Cerebellar nuclear complex (tissue), 1 donor: Measurements from ENCODE around the gene ARL4D.
"Not testable (repeated sequence)": the region's sequence is repeated elsewhere in the genome, so short reads cannot be mapped to it uniquely, and the experiment has no call there.

ENCODE experiments used
- DNase-seq, 2 experiments: peaks; one replicate each; lab custom pipeline; 2025; lab: John Stamatoyannopoulos, UW

Gene ARL4D

DNA sequence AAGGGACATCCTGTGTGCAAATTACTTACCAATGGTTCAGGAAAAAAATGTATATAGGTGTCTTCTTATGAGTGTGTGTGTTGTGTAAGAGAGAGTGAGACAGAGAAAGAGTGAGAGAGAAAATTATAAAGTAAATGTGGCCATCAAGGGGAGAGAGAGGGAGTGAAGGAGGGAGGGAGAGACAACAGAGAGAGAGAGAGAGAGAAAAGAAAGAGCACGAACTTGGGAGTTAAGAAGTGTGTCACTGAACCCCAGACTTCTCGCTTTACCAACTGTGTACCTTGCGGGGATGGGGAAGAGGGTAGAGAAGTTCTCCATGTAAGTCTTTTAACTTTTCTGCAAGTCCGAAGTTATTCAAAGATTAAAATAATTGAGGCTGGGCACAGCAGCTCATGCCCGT, 28.8 kb upstream of the ARL4D start:
- DNase-seq = no peak

DNA sequence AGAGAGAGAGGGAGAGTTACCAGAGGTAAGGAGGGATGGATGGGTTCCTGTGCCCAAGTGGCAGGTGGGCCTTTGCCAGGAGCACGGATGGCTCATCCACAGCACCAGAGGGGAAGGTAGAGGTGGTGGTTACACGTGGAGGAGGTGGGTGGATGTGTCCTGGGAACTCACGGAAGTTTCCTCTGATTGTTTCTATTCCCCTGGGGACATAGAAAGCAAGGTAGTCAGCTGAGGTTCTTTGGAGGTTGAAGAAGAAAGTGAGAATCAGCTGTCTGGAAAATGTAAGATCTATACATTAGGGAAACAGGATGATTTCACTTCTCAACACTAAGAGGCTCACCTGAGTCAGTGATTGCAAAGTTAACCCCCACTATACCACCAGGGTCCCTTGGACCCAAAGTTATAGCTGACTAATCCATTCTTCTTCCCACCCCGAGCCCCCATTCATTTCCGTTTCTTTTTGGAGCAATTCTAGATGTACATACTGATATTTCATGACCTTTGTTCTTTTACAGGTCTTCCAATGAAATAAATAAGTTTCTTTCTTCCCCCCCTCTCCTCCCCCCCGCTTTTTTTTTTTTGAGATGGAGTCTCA, 27.5 kb upstream of the ARL4D start:
- no peak for DNase-seq

DNA sequence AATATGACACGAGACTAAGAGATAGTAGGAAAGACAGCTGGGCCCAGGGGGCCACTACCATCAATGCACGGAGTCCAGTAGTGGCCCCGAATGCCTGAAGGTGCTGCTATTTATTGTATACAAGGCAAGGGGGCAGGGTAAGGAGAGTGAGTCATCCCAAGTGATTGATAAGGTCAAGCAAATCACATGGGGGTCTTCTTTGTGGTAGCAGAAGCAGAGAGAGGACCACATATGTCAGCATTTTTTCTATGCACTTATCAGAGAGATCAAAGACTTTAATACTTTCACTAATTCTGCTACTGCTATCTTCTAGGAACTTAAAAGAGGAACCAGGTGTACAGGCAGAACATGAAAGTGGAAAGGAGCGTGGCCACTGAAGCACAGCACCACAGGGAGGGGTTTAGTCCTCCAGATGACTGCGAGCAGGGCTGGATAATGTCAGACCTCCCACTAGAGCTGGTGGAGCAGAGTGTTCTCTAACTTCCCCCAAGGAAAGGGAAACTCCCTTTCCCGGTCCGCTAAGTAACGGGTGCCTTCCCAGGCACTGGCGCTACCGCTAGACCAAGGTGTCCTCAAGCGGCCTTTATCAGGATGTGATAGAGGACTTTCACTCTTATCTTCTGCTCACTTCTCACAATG, 26.4 kb upstream of the ARL4D start:
- no peak for DNase-seq

DNA sequence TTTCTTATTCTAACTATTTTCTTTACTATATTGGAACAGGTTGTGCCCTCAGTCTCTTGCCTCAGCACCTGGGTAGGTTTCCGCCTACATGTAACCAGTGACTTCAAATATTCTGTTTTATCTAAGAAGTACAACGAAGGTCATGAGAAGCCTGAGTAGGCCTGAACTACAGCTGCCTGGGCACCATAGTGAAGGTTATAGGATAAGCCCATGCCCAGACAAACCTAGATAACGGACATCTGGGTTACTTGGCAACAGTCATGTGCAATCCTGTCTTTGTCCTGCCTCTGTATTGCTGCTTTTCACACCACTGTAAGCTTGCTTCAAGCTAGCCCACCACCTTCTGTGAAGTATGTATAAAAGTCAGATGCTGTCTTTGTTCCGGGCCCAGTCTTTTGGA, 25.4 kb upstream of the ARL4D start:
- no peak for DNase-seq

DNA sequence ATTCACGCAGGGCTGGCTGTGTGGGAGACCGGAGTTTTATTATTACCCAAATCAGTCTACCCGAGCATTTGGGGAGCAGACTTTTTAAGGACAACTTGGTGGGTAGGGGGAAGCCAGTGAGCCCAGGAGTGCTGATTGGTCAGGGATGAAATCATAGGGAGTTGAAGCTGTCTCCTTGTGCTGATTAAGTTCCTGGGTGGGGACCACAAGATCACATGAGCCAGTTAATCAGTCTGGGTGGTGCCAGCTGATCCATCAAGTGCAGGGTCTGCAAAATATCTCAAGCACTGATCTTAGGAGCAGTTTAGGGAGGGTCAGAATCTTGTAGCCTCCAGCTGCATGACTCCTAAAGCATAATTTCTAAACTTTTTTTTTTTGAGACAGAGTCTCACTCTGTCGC, 22.9 kb upstream of the ARL4D start:
- DNase-seq = not testable (repeated sequence)

DNA sequence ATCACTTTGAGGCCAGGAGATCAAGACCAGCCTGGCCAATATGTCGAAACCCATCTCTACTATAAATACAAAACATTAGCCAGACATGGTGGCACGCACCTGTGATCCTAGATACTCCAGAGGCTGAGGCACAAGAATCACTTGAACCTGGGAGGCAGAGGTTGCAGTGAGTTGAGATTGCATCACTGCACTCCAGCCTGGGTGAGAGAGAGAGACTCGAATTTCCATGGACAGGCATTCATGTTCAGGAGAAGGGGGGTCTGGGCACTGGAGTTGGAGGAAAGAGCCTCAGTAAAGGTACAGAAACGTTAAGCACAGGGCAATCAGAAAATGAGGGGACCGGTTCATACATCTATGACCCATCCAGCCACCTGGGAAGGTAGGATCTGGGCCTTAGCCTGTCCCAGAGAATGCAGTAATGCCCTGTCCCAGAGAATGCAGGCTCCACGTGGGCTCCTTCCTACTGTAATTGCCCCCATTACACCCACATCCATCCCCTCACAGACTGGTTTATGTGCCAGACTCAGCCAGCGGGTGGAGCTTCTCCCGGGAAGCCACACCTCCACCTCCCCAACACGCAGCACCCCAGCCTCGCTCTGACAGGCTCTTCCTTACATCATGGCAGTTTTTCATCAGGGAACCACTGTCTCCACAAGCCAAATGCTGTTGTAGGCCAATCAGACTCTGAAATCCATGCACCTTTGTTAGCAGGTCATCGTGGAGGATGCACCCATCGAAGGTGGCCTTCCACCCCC, 21.6 kb upstream of the ARL4D start:
- DNase-seq = no peak

DNA sequence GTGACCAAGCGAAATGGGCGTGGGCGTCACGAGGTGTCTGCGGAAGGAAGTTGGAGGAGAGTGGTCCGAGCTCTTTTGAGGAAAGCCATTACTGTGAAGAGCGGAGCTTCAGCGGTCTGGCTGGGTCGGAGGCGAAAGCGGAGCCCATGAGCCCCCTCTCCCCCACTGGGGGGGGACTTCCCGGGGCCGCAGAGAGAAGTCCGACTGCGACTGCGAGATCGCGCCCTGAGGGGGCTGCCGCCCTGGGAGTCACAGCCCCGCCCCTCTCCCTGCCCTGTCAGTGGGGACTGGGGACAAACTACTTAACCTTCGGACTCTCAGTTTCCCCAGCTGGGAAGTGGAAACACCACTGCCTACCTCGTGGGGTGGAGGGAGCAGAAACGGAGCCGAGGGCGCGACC, 20.0 kb upstream of the ARL4D start:
- no peak for DNase-seq

DNA sequence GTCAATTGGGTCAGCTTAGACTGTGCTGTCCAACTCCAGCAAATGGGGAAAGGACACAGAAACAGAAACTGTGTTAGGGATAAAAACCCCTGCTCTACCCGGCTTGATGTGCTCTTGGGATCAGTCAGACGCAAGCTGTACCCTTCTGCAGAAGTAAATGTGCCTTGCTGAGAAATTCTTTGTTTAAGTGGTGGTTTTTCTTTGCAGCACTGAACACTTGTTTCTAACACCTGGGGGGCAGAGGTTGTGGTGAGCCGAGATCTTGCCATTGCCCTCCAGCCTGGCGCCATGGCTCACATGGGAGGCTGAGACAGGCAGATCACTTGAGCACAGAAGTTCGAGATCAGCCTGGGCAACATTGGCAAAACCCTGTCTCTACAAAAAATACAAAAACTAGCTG, 18.5 kb upstream of the ARL4D start:
- DNase-seq = no peak

DNA sequence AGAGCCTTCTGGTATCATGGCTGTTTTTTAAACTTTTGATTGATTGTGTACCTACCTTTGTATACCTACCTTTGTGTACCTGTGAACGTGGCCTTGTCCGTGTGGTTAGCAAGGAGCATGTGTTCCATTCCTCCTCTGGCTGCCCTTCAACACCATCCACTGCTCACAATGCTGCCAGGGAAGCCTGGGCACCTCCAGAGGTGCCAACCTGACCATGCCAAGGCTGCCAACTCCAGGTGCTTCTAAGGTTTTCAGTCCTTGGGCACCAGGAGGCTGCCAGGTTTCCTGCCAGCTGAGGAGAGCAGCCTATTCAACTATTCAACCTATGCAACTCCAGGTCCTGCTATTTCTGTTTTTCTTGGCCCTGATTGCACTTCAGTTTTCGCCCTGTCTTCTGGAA, 17.6 kb upstream of the ARL4D start:
- DNase-seq = no peak

DNA sequence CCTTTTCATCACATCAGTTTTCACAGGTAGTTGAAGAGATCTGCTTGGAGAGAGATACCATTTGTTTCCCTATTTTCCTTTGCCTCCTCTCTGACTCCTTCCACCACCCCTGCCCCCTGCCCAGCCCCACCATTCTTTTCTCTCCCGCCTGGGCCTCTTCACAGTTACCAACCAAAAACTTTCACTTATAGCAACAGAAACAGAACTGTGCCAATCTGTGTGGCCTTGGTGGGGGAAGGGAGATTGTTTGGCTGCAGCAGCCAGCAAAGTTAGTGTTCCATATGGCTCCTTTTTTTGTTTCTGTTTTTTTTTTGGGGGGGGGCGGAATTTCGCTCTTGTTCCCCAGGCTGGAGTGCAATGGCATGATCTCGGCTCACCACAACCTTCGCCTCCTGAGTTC, 17.2 kb upstream of the ARL4D start:
- DNase-seq = no peak

DNA sequence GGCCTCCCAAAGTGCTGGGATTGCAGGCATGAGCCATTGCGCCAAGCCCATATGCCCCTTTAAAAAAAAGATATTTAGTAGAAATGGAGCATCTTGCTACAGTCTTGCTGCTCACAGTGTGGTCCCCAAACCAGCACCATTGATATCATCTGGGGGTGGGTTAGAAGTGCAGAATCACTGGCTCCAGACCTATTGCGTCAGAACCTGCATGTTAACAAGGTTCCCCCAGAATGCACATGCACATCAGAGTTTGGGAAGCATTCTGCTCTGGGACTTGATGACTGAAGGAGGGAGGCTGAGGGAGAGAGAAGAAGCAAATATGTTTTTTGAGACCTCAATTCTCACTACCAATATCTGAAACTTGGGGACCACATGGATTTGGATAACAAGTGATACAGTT, 16.0 kb upstream of the ARL4D start:
- DNase-seq = no peak

DNA sequence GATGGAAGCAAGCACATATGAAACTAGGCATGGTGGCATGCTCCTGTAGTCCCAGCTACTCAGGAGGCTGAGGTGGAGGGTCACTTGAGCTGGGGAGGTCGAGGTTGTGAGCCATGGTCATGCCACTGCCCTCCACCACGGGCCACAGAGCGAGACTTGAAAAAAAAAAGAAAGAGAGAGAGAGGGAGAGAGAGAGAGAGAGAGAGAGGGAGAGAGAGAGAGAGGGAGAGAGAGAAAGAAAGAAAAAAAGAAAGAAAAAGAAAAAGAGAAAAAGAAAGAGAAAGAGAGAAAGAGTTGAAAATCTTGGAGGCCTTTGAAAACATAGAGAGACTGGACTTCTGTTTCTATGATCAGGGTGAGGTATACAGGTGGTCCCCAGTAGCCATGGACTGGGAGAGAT, 15.4 kb upstream of the ARL4D start:
- DNase-seq = no peak

DNA sequence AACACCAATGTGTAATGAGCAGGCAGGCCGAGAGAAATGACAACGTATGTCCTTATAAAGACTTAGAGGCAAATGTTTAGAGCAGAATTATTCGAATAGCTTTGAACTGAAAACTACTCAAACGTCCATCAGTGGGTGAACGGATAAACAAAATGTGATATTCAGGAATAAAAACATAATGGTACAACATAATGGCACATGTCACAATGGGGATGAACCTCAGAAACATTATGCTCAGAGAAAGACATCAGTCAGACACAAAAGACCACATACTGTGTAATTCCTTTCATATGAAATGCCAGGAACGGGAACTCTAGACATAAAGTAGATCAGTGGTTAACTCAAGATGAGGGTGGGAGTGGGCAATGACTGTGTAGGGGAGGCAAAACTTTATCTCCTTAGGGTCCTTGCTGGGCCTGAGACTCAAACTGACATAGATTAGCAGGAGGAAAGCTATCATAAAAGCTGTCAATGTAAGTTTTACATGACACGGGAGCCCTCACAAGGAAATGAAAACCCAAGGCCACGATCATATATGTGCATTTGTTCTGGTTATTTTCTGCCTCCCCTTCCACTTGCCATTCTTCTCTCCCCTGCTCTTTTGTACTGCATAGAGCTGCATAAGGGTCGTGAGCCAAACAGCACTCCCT, 14.8 kb upstream of the ARL4D start:
- no peak for DNase-seq

DNA sequence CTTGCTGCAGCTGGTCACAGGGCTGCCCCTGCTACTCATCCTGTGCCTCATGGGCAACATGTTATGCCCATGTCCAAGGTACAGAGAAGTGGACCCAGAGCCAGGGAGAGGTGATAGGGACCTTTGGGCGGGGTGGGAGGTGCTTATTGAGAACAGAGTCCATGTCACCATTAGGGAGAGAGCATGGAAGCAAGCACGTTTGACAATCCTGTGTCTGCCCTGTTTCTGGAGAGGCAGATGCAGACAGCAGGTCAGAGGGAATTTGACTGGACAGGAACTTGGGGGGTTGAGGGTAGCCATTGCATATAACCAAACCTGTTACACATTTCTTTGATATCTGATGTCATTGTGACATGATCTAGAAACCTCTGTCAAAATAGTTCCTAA, 14.3 kb upstream of the ARL4D start:
- no peak for DNase-seq

DNA sequence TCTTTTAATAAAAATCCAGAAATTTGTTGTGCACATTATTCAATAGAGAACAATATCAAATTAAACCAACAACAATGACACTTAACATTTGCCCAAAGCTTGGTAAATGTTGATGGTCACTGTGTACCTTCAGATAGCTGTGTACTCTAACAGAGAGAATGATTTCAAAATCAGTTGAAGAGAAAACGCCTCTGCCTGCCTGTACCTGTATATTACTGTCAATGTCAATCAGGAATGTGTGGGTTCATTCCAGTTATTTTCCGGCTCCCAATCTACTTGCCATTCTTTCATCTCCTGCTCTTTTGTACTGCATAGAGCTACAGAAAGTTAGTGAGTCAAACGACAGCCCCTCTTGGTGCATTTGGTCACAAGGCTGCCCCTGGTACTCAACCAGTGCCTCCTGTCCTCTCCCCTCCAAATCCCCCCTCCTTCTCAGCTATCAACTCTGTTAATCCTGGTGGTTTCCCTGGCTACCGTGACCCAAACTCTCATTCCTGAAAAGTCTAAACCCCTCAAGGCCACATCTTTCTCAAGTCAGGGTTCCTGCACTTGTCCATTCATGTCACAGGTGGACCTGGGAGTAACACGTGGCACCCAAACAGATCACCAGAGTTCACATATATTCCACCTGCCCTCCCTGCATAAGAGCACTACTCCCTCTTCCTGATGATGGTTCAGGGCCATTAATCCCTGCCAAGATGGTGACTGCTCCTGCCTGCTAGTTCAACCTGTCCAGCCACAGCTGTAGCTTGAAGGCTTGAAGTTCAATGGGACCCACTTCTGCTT, 13.6 kb upstream of the ARL4D start:
- DNase-seq = no peak

DNA sequence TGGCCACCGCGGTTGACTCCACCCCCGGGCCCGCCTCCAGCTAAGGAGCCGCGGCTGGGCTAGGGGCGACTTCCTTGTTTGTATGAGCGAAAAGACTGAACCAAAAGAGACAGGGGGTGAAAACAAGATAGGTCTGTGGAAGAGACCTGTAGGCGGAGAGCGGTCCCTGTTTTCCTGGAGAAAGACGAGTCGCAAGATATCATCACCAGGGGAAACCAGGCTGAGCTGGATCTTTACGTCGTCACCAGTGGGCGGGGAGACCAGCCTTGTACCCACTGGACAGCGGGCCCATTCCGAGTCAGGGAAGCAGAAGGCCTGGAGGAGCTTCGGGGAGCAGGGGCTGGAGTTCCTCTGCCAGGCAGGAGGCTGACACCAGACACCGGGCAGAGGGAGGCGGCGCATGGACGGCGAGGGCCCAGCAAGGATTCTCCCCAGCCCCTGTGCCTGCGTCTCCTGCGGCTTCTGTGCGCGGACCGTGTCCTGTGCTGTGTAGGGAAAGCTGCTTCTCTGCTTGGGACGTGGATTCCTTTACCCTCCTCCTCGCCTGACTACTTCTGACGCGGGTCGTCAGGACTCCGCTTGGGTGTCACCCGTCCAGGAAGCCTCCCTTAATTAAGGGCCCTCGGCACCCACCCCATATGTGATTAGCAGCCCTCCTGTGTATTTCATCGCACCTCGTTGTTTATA, 10.3 kb upstream of the ARL4D start:
- peak; percentile 81 to 96 for DNase-seq

DNA sequence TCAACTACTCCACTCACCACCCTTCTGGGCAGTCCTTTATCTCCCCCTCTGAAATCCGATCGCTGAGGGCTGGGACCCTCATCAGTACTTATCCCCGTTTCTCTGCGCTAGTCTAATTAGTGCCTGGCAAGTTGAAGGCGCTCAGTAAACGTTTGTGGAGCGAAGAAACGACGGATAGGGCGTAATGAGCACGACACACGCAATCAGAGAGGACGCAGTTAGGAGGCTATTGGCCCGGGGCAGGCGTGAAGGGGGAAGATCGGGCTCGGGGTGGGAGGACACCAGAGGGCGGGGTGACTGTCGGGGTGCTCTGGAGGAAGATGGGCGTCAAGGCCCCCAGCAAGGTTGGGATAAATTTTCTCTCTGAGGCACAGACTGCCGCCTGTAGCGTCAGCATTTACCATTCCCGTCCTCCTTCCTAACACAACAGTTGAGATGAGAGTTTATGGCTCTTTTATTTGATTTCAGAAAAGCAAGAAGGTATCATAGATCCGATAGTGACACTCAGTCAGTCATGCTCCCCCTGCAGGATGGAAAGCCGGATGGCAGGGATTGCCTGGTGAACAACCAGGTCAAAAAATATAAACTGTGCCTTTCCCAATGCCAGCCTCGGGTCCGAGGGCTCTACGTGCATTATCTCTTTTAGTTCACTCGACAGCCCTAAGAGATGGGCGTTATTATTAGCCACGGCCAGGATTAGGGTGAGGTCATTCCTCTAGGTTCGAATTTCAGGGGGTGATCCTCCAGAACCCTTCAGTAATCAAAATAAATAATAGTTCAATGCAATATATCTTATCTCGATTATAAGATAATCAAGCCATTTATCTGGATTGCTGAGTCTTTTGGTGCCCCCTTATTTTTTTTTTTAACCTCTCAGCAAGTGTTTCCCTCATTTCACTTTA, 9.5 kb upstream of the ARL4D start:
- DNase-seq = peak in 1 of 2 experiments; percentile 75

DNA sequence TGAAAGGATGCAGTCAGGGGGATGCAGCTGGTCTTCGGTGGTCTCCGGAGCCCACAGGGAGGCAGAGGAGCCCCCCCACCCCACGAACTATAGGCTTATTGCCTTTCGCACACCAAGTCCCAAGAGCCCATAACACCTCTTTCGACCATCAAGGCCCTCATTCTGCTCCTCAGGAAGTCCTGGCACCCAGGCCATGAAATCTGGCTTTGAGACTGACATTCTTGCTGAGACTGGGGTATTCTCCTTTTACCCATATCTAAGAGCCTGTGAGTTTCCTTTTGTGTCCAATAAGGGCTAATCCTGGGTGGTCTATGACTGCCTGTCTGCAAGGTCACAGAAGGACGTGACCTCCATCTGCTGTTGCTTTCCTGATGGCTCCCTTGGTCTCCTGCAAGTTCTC, 6.4 kb upstream of the ARL4D start:
- DNase-seq = no peak

DNA sequence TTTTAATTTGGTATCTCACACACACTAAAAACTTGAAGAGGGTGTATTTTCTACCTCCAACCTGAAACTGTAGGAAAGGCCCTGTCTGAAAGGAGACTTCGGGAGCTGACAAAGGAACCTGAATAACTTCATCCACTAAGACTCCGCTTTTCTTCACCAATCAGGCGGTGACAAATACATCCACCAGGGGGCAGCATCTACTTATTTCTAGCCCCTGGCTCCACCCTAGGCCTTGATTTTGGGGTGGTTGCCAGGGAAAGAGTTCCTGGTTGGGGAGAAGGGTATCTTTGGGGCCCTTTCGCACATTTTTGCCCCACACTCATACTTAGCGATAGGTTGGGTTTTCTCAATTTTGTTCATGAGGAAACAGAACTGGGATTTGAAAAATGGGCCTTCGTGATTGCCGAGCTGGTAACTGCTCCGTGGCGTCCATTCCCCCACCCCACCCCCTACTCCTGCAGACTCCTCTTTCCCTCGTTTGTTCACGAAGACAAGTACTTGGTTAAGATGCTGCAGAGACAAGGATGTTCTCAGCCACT, 4.8 kb upstream of the ARL4D start:
- DNase-seq = peak; percentile 50 to 76

DNA sequence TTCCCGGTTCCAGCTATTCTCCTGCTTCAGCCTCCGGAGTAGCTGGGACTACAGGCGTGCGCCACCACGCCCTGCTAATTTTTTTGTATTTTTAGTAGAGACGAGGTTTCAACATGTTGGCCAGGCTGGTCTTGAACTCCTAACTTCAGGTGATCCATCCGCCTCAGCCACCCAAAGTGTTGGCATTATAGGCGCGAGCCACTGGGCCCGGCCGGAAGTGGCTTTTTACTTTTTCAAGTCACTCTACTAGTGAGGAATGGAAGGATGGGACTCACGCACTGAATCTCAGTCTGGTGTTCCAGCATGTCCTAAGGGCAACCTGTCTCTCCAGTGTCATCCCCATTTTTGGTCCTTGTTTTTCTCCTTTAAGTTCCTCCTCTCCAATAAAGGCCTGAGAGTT, 4.1 kb upstream of the ARL4D start:
- DNase-seq = not testable (repeated sequence)
